Posterior cingulate gyrus (tissue), 11 donors: ENCODE measurements around the gene PRPF4.
A peak's percentile ranks its signal among the peaks of the same experiment; 100 is the strongest.
"Not testable (repeated sequence)": the region's sequence is repeated elsewhere in the genome, so short reads cannot be mapped to it uniquely, and the experiment has no call there.

Experiments used
- DNase-seq, 10 donors: peaks; one replicate each; pipeline versions ENCODE4 v3.0.0 to v3.0.0-alpha.2; 2020 to 2021; ENCODE audit warnings: mixed read lengths in 3 of 10
- intact Hi-C: fragments of 100-400 bp; cut with DNase I; formaldehyde crosslinking; loops from one replicate; pipeline ENCODE4 v1.15.1; 2023

PRPF4 gene

DNA sequence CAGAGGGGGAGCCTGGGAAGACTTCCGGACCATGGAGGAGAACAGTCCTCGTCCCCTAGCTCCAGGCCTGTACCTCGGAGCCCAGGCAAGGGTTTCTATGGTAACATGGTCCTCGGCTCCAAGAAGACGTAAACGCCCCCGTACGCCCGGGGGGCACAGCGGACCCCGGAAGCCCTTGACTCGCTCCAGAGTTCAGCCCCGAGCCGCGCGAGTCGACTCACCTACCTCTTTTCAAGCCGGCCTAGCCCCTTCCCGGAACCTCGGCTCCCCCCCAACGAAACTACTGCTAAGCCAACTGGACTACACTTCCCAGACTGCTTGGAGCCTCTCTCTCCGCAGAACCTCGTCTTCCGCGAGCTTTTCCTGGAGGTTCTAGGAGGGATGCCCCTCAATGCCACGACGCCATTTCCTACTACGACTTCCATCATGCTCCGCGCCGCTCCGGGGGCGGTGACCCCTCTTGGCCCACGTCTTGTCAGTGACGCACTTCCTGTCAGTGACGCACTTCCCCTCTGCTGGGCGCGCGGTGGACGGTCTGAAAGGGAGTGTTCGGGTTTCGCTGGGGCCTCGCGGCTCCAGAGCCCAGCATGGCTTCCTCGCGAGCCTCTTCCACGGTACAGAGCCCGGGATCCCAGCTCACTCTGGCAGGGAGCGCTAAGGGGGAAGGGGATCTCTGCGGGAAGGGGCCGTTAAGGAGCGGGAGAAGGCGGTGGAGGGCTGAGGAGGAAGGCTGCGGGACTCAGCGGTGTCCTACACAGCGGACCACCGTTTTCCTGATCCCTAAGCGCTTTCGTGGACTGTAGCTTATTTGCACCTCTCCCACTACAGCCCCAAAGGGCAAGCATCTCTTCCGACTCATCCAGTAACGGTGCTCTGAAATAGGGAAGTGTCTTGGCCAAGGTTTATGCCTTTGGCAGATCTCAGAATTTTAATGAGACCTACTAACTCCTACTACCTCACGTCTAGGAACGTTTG, at the start of gene PRPF4, which contains the start of gene CDC26:
PRPF4 (plus strand) TSS at position 502 of the 975 bp plus-strand sequence; CDS start at position 588, 86 bp downstream.
CDC26 (minus strand) TSS at position 416 of the 975 bp plus-strand sequence. CDS start 3,065 bp downstream, outside the sequence.
- intact Hi-C loops, result loop anchor here (1.0 to 10.0 kb wide), 3 partner anchors 54 to 379 kb away; partner anchors contain the start of genes ALAD, FKBP15 and SLC31A1
- DNase-seq, result peak; percentile 95 to 99 (median 98)

DNA sequence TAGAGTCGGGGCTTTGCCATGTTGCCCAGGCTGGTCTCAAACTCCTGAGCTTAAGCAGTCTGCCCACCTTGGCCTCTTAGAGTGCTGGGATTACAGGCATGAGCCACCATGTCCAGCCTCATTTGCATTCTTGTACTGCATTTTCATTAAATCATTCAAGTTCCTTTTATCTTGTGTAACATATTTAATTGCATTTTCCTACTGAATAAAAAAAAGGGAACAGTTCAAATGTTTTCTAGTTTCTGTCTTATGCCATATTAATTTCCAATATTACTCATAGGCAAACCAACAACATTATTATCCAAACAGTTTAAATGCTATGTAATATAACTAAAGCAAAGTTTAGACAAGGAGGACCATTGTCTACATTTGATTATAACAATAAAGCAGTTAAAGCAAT, 48.0 kb upstream of the PRPF4 start:
- intact Hi-C loops, result no loop called here
- no peak for DNase-seq

DNA sequence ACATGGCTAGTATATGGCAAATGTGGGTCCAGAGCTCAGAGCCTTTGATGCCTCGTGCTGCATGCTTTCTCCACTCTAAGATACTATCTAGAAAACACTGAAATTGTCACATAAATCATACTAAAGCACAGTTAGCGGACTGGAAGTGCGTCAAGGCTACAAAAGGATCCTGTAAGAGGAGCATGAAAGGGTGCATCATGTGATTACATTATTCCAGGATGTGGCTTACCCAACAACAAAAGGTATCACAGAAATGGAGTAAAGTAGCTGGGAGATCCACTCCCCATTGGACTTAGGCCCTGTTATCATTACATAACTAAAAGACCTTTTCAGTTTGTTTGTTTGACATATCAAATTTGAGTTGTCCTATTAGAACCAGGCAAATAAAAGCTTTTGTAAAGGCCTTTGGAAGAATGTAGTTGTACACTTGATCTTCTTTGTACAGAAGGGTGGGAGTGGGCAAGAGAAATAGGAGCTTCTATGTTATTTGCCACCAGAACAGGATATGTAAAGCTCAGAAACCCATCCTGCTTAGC, 47.3 kb upstream of the PRPF4 start:
- intact Hi-C loops, result no loop called here
- DNase-seq, result no peak

DNA sequence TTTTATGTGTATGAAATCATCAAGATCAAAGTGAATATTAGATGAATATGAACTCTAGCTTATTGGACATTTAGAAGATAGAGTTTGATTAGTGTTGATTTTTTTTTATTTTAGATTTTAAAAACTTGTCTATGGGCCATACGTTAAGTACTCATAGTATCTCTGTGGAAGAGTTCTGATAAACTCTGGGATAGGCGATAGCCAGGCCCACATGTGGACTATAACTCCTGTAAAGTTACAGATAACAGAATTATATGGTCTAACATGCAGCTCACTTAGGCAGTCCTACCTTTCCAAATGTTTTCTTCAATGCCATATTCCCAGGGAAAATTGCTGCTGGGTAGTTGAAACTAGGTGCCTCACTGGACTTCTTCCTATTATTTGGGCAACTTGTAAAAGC, 43.8 kb upstream of the PRPF4 start:
- intact Hi-C loops, result no loop called here
- no peak for DNase-seq

DNA sequence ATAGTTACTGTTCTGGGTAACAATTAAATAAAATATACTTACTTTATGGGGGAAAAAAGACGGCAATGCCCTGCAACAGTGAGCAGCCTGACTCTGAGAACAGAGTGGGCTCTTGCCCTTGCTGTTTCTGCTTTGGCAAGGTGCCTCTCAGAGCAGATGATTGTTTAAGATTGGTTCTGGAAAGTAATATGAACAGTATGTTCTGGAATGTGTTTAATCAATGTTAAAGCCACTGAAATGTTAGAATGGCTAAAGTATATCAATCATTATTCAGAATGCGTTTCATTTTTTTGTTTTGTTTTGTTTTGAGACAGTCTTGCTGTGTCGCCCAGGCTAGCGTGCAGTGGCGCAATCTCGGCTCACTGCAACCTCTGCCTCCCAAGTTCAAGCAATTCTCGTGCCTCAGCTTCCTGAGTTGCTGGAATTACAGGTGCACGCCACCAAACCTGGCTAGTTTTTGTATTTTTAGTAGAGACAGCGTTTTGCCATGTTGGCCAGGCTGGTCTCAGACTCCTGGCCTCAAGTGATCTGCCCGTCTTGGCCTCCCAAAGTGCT, 39.7 kb upstream of the PRPF4 start:
- DNase-seq, intact Hi-C loops: not testable (repeated sequence)

DNA sequence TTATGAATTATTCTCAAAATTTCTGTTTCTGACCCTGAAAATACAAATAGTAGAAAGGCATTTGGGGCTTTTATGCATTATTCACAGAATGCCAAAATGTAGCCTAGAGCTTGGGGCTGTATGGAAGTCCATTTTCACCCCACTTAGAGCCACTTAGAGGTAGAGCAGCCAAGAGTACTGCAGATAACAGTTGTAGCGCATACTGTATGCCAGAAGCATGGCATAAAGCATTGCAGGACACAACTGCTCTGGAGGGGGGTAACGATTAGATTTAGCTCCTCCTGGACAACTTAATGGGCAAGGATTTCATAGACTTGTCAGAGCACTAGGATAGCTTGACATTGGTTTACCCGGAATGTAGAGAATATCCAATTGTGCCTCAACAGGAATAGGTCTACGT, 38.4 kb upstream of the PRPF4 start:
- intact Hi-C loops, result no loop called here
- DNase-seq, result no peak

DNA sequence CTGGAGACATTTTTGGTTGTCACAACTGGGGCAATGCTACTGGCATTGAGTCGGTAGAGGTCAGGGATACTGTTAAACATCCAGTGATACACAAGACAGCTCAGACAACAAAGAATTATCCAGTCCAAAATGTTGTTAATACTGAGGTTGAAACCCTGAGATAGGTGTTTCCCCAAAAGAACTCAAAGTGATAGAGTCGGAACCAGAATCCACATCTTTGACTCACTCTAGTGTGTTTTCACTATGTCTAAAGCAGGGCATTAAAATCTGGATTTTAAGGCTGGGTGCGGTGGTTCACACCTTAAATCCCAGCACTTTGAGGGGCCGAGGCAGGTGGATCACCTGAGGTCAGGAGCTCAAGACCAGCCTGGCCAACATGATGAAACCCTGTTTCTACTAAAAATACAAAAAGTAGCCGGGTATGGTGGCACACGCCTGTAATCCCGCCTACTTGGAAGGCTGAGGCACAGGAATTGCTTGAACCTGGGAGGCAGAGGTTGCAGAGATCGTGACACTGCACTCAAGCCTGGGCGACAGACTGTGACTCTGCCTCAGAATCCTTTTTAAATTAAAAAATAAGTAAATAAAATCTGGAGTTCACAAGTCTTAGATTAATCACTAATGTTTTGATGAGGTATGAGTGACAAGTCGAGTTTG, 37.1 kb upstream of the PRPF4 start:
- intact Hi-C loops, result no loop called here
- no peak for DNase-seq

DNA sequence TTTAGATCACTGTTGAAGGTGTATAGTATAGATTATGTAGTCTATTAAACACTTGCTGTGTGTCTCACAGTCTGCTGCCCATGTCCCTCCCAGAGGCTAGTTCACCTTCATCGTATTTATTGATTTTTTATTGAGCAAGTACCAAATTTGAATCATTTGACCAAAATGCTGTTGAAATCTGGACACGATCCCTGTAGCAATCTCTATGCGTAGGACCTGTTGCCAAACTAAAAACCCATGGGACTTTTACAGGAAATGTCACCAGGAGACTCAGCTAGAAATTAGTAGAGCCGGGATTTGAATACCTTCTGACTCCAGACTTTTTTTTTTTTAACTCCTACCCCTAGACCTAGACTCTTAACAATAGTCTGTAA, 36.6 kb upstream of the PRPF4 start:
- no peak for DNase-seq
- intact Hi-C loops, result no loop called here

DNA sequence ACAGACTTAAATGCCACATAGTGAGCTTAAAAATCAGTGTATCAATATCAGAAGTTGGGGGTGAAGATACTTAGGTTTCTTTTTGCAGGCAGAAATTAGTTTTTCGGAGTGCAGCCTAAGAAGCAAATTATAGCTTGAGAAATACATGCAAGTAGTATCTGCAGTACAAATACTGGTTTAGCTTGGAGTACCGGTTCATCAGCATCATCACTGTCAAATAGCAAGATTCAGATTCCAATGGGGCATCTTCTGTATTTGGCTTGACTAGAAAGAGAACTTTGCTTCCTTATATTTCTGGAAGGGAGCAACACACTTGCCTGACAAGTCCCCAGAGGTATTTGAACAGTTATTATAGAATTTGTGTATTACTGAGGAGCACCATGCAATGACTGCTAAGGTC, 34.3 kb upstream of the PRPF4 start:
- intact Hi-C loops, result no loop called here
- no peak for DNase-seq

DNA sequence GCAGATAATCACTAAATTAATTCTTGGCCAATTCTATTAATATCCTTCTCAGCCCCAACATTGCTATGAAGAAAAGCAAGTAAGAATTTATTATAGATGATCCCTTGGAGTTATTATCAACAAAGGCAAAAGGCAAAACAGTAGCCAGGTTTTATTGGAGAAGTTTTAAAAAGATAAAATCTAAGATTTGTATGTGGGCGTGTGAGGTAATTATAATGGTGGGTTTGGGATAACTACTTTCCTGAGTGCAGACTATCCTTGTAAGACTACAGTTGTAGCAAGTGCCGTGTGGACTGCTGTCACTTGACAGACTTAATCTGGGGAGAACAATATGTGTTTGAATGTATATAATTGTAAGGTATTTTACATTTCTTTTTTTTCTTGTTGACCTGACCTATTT, 30.9 kb upstream of the PRPF4 start:
- no peak for DNase-seq
- intact Hi-C loops, result no loop called here

DNA sequence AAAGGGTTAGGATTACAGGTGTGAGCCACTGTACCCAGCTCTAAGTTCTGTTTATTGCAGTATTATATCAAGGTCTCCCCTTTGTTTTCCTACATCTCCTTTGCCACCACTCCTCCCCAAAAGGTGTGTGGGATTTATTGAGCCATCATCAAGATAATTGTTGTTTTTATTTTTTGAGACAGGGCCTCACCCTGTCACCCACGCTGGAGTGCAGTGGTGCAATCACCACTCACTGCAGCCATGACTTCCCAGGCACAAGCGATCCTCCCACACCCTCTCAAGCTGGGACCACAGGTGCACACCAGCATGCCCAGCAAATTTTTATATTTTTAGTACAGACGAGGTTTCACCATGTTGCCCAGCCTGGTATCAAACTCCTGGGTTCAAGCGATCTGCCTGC, 29.6 kb upstream of the PRPF4 start:
- intact Hi-C loops, result no loop called here
- DNase-seq, result no peak

DNA sequence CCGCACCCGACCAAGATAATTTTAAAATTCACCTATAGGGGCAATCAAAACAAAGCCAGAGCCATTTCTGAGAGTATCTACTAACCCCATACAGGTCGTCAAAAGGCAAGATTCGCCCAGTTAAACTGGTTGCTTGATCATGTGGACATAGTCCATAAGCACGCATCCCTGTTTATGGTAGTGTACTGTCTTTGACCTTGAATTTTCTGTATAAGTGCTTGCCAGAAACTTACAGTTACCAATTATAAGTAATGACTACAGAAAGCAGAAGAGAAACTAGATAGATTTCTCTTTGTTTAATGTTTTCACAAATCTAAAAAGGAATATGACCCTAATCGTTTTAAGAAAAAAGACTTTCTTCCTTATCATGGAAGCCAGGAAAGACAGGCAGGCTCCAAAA, 28.5 kb upstream of the PRPF4 start:
- no peak for DNase-seq
- intact Hi-C loops, result no loop called here

DNA sequence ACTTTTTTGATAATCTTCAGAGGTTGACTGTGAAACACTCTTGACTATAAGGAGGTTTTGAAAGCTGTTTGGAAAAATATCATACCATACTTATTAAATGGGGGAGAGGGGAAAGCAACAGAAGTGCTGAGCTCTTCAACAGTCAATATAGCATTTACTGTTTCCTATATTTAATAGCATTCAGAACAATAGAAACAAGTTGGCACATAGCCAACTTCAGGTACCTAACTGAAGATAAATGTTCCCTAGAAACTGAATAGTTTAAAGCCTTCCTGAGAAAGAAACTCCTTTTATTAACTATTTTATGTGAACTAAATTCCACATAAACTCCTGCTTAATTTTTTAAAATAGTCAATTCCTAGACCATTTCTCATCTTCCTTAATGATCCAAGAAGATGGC, 27.8 kb upstream of the PRPF4 start:
- no peak for DNase-seq

DNA sequence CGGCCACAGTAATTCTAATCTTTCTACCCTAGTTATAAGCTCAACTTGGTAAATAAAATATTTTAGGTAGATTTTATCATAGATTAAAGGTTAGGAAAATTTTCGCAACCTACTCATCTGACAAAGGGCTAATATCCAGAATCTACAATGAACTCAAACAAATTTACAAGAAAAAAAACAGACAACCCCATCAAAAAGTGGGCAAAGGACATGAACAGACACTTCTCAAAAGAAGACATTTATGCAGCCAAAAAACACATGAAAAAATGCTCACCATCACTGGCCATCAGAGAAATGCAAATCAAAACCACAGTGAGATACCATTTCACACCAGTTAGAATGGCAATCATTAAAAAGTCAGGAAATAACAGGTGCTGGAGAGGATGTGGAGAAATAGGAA, 25.8 kb upstream of the PRPF4 start:
- DNase-seq, intact Hi-C loops: not testable (repeated sequence)

More for the DNA sequence above, 27.8 kb upstream of the PRPF4 start:
- intact Hi-C loops, result no loop called here

DNA sequence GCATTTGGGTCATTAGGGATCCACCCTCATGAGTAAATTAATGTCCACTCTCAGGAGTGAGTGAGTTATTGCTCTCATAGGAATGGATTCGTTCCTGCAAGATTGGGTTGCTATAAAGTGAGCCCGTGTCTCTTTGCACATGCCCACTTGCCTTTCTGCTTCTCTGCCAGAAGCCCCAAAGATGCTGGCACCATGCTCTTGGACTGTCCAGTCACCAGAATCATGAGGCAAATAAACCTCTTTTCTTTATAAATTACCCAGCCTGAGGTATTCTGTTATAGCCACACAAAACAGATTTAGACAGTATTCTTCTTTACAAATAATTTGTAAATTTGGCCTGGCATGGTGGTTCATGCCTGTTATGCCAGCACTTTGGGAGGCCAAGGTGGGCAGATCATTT, 24.7 kb upstream of the PRPF4 start:
- intact Hi-C loops, result no loop called here

DNA sequence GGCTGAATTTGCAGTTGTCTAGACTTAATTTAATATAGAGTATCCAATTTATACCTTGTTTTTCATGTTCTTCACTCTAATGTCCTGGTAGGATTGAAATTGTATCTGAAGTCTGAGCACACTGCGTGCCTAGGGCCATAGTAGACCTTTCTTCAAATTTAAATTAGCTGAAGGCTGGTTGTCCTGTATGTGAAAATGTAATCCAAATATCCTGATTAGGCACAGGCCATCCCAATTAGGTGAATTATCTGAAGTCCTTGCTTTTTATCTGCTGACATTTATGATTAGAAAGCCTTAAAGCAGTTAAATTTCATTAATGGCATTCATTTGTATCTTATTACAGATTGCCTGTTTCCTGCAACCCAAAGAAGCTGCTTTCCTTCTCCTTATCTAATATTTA, 20.5 kb upstream of the PRPF4 start:
- intact Hi-C loops, result no loop called here

More for the DNA sequence above, 24.7 kb upstream of the PRPF4 start:
- DNase-seq, result no peak

DNA sequence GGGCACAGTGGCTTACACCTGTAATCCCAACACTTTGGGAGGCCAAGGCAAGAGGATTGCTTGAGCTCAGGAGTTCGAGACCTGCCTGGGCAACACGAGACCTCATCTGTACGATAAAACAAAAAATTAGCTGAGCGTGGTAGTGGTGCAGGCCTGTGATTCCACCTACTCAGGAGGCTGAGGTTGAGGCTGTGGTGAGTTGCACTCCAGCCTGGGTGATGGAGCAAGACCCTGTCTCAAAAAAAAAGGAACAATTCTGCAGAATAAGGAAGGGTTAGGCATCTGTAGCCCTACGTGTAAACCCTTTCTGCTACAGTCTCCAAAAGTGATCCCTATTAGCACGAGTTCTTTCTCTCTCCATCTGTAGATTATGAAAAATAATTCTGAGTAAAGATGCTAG, 20.0 kb upstream of the PRPF4 start:
- intact Hi-C loops, result no loop called here
- no peak for DNase-seq

More for the DNA sequence above, 20.5 kb upstream of the PRPF4 start:
- no peak for DNase-seq

DNA sequence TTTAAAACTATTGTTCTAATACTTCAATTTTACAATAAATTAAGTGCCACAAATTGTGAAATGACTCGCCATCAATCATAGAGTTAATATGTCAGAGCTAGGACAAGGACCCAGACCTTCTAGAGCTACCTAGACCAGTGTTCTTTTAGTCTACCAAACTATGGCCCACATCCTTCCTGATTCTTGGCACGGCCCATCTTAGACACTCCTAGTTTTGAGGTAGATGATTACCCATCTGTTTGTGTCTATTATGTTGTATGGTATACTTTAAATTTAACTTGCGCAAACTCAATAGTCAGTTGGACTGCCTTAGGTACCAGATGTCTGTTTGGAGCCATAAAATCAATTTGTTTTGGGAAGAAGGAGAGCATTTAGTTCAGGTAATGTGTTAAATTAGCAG, 17.6 kb upstream of the PRPF4 start:
- DNase-seq, result no peak
- intact Hi-C loops, result no loop called here

DNA sequence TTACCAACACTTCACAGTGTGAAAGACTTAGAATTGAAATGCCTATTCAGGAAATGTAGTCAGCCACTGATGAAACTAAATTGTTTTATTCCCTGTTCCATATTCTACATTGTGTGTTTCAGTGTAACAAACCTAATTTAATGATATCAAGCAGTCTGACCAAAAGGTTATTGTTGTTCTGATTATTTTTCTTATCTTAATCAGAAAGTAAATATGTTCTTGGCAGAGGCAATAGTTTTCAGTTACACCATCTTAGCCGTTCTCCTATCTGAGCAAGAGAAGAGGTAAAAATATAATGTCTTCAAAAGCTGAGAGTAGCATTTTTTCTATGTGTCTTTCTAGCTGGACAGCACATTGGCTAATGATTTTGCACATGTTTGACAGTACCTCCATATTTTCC, 17.2 kb upstream of the PRPF4 start:
- intact Hi-C loops, result no loop called here
- no peak for DNase-seq

DNA sequence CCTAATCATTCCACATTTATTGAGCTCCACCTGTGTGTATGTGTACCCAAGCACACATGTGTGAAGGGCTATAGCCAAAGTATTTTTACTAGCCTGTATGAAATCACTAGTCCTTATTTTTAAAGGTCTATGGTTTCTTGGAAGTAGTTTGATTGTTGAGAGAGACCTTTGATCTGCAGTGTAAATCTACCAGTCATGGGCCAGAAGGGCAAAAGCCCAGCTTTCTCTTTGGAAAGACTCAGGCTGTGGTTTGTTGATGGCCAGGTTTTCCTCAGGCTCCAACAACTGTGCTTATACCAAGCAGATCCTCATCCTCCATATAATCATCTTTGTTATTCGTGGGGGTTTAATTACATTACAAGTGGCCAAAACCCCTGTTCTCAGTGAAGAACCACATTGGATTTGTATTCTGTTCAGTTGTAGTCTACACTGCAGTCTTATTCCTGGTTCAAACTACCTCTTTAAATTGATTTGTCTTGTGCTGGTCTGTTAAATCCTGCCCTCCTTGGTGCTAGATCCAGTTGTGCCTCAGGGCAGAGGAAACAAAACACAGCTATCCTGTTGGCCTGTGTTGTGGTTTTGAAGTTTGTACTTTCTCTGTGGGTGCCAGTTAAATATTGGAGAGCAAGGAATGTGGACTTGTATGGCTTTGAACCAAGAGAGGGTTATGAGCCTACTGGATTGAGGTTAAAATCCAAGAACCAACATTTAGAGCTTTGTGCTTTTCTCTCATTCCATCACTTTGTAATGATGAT, 13.4 kb upstream of the PRPF4 start:
- intact Hi-C loops, result no loop called here

More for the DNA sequence above, 13.4 kb upstream of the PRPF4 start:
- no peak for DNase-seq
